Measurements from ENCODE around the gene NCOA7. TPM values are rescaled to one million over a fixed set of nuclear protein-coding genes. Genes with fewer than 3 reads are reported as not detected.

NCOA7 gene
- total RNA-seq, 1 experiment from 2014 or later: 37.3 TPM

GRCh38 chr6:125750692-125751333 is 39.9 kb upstream of the NCOA7 start:
- Histone ChIP-seq H3K9me3 (ENCODE audit: control insufficient read depth, insufficient read depth, low read depth, low read length) (no peaks in the 10 kb centered on the region), H3K4me1 (ENCODE audit: control insufficient read depth, insufficient read depth, low read length) (peaks cover 27% of the 10 kb centered on the region), H3K4me3 (ENCODE audit: low read depth in 2 of 2, low read length in 2 of 2) (no peak overlapping the region), H3K27me3 (ENCODE audit: control insufficient read depth, insufficient read depth, low read length) (peaks cover 79% of the 10 kb centered on the region), H3K36me3 (ENCODE audit: control insufficient read depth, insufficient read depth, low read length) (no peaks in the 10 kb centered on the region), H3K27ac (ENCODE audit: low read length) (no peak overlapping the region)
- BruUV-seq (replicated peaks): no TSS peak
- CTCF ChIA-PET: no interaction called here
- intact Hi-C loops (cut with micrococcal nuclease; ENCODE audit: unreplicated experiment): loop anchor here (5.0 kb wide), 2 partner anchors 219 to 239 kb away; no protein-coding TSS in a partner anchor
- ATAC-seq (no peak), DNase-seq (ENCODE audit: low read depth, low spot score) (no peak)
- no peak for TF ChIP-seq SIN3A (IDR thresholded peaks at IDR 0.05; ENCODE audit: borderline replicate concordance, insufficient read depth, low read depth, low read length)
- POLR2A ChIA-PET: interaction anchor here (0.5 kb wide), 1 partner anchor 202 kb away, joined by 4 read pairs; no protein-coding TSS in a partner anchor
- in situ Hi-C loops (cut with HindIII; ENCODE audit: low pct_unique_long_range_greater_than_20kb, low sequenced_read_pairs): no loop called here

DNA sequence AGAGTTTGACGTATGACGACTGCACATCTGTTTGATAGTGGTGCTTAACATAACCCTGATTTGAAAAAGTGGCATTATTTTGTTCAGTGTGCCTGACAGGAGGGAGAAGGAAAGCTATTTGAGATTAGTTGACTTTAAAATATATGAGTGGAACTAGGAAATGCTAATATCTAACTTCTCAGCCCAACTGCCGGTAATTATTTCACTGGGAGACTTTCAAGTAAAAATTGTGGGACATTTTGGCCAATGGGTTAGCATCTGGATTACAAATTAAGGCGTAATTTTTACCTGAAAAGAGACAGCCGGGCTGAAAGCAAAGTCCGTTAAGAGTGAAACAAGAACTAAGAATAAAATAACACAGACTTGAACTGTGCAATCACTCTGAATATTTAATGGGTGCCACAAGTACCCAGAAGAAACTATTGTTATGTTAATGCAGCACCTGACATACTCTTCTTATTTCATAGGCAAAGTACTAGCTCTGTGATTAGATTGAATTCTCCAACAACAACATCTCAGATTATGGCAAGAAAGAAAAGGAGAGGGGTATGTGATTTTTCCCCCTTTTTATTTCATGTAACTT is 39.3 kb upstream of the NCOA7 start:
- ChIA-PET CTCF (no interaction called here), POLR2A (interaction anchor here (0.5 kb wide), 1 partner anchor 203 kb away, joined by 4 read pairs; no protein-coding TSS in a partner anchor)
- no peaks in the 10 kb centered on the region for H3K9me3 ChIP-seq (ENCODE audit: control insufficient read depth, insufficient read depth, low read depth, low read length)
- in situ Hi-C loops (cut with HindIII; ENCODE audit: low pct_unique_long_range_greater_than_20kb, low sequenced_read_pairs) (no loop called here), intact Hi-C loops (cut with micrococcal nuclease; ENCODE audit: unreplicated experiment) (loop anchor here (5.0 kb wide), 2 partner anchors 219 to 239 kb away; no protein-coding TSS in a partner anchor)
- TF ChIP-seq POLR2AphosphoS5 (IDR thresholded peaks at IDR 0.05; ENCODE audit: low read depth, low read length) (no peak), REST (IDR thresholded peaks at IDR 0.05; ENCODE audit: insufficient read depth in 1 of 2, low read depth in 2 of 2, low read length in 1 of 2) (no peak), TCF7L2 (IDR thresholded peaks at IDR 0.05; ENCODE audit: low read depth, low read length) (no peak), SIN3A (IDR thresholded peaks at IDR 0.05; ENCODE audit: borderline replicate concordance, insufficient read depth, low read depth, low read length) (no peak)
- TF ChIP-seq, protein P1, sequence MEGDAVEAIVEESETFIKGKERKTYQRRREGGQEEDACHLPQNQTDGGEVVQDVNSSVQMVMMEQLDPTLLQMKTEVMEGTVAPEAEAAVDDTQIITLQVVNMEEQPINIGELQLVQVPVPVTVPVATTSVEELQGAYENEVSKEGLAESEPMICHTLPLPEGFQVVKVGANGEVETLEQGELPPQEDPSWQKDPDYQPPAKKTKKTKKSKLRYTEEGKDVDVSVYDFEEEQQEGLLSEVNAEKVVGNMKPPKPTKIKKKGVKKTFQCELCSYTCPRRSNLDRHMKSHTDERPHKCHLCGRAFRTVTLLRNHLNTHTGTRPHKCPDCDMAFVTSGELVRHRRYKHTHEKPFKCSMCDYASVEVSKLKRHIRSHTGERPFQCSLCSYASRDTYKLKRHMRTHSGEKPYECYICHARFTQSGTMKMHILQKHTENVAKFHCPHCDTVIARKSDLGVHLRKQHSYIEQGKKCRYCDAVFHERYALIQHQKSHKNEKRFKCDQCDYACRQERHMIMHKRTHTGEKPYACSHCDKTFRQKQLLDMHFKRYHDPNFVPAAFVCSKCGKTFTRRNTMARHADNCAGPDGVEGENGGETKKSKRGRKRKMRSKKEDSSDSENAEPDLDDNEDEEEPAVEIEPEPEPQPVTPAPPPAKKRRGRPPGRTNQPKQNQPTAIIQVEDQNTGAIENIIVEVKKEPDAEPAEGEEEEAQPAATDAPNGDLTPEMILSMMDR (IDR thresholded peaks at IDR 0.05): no peak
- DNase-seq (ENCODE audit: low read depth, low spot score) (no peak), ATAC-seq (no peak)
- no TSS peak for BruUV-seq (replicated peaks)
- peaks cover 74% of the 10 kb centered on the region for H3K27me3 ChIP-seq (ENCODE audit: control insufficient read depth, insufficient read depth, low read length)
- H3K27ac ChIP-seq (ENCODE audit: low read length): no peak overlapping the region
- no peak overlapping the region for H3K4me3 ChIP-seq (ENCODE audit: low read depth in 2 of 2, low read length in 2 of 2)
- no peaks in the 10 kb centered on the region for H3K36me3 ChIP-seq (ENCODE audit: control insufficient read depth, insufficient read depth, low read length)
- H3K4me1 ChIP-seq (ENCODE audit: control insufficient read depth, insufficient read depth, low read length): peaks cover 27% of the 10 kb centered on the region

Data from Panc1 (cell line).